SK-N-SH treated with all-trans-retinoic acid at 6 μM for 48 hours (cell line): ENCODE data around the gene PTPRB.

Experiments used
- ATAC-seq: fragments of 200-7000 bp; cut with Tn5 transposase; 3 replicates; pipeline ENCODE4 v1.9.1; 2020; ENCODE audit warnings: mild to moderate bottlenecking, moderate library complexity
- ARNTL ChIP-seq: fragments of 450-650 bp; formaldehyde crosslinking; IDR thresholded peaks from 2 replicates; pipeline ENCODE4 v1.5.0; 2020; ENCODE audit warnings: low read depth, mild to moderate bottlenecking, moderate library complexity, borderline replicate concordance
- CREB5 ChIP-seq: fragments of 250-450 bp; sonication (Bioruptor Pico); IDR thresholded peaks from 2 replicates; pipeline ENCODE4 v1.5.1; 2020; ENCODE audit warnings: low read depth, mild to moderate bottlenecking, moderate library complexity
- CSDC2 ChIP-seq: fragments of 250-450 bp; sonication (Bioruptor Pico); IDR thresholded peaks from 2 replicates; pipeline ENCODE4 v1.5.0; 2020; ENCODE audit warnings: mild to moderate bottlenecking, moderate library complexity
- CSRNP3 ChIP-seq: fragments of 250-450 bp; sonication (Bioruptor Pico); IDR thresholded peaks from 2 replicates; pipeline ENCODE4 v1.5.1; 2021; ENCODE audit warnings: mild to moderate bottlenecking, moderate library complexity
- ESRRG ChIP-seq: fragments of 250-450 bp; sonication (Bioruptor Pico); IDR thresholded peaks from 2 replicates; pipeline ENCODE4 v1.6.1; 2021; ENCODE audit warnings: mild to moderate bottlenecking
- GLIS3 ChIP-seq: fragments of 250-450 bp; sonication (Bioruptor Pico); IDR thresholded peaks from 2 replicates; pipeline ENCODE4 v1.5.0; 2020; ENCODE audit warnings: mild to moderate bottlenecking, moderate library complexity
- ISL1 ChIP-seq: fragments of 250-450 bp; sonication (Bioruptor Pico); IDR thresholded peaks from 2 replicates; pipeline ENCODE4 v2.1.2; 2022; ENCODE audit warnings: mild to moderate bottlenecking, moderate library complexity
- OSR1 ChIP-seq: fragments of 250-450 bp; sonication (Bioruptor Pico); IDR thresholded peaks from 2 replicates; pipeline ENCODE4 v1.8.0; 2022; ENCODE audit warnings: moderate library complexity, mild to moderate bottlenecking, inconsistent platforms
- PATZ1 ChIP-seq: fragments of 250-450 bp; sonication (Bioruptor Pico); IDR thresholded peaks from 2 replicates; pipeline ENCODE4 v1.8.0; 2020; ENCODE audit warnings: mild to moderate bottlenecking, moderate library complexity, borderline replicate concordance
- POU6F1 ChIP-seq: fragments of 250-450 bp; sonication (Bioruptor Pico); IDR thresholded peaks from 2 replicates; pipeline ENCODE4 v1.8.0; 2021; ENCODE audit warnings: low read depth, mild to moderate bottlenecking, moderate library complexity, borderline replicate concordance
- PPARA ChIP-seq: fragments of 250-450 bp; sonication (Bioruptor Pico); IDR thresholded peaks from 2 replicates; pipeline ENCODE4 v1.5.0; 2020; ENCODE audit warnings: mild to moderate bottlenecking, borderline replicate concordance
- RARB ChIP-seq: fragments of 250-450 bp; sonication (Bioruptor Pico); IDR thresholded peaks from 2 replicates; pipeline ENCODE4 v1.8.0; 2021; ENCODE audit warnings: mild to moderate bottlenecking, moderate library complexity
- SNAI2 ChIP-seq: fragments of 250-450 bp; sonication (Bioruptor Pico); IDR thresholded peaks from 2 replicates; pipeline ENCODE4 v1.5.0; 2020; ENCODE audit warnings: mild to moderate bottlenecking, moderate library complexity
- TCF4 ChIP-seq: fragments of 250-450 bp; sonication (Bioruptor Pico); IDR thresholded peaks from 2 replicates; pipeline ENCODE4 v1.8.0; 2021; ENCODE audit warnings: mild to moderate bottlenecking, moderate library complexity, borderline replicate concordance
- TOX ChIP-seq: fragments of 250-450 bp; sonication (Bioruptor Pico); IDR thresholded peaks from 2 replicates; pipeline ENCODE4 v1.8.0; 2021; ENCODE audit warnings: mild to moderate bottlenecking, moderate library complexity, borderline replicate concordance
- TSHZ2 ChIP-seq: fragments of 250-450 bp; sonication (Bioruptor Pico); IDR thresholded peaks from 2 replicates; pipeline ENCODE4 v1.5.0; 2020; ENCODE audit warnings: mild to moderate bottlenecking, moderate library complexity
- ZC3H10 ChIP-seq: fragments of 250-450 bp; sonication (Bioruptor Pico); IDR thresholded peaks from 2 replicates; pipeline ENCODE4 v1.5.1; 2021; ENCODE audit warnings: mild to moderate bottlenecking, moderate library complexity
- ZFP3 ChIP-seq: fragments of 250-450 bp; sonication (Bioruptor Pico); IDR thresholded peaks from 2 replicates; pipeline ENCODE4 v1.5.0; 2020; ENCODE audit warnings: mild to moderate bottlenecking, moderate library complexity
- ZFP30 ChIP-seq: fragments of 450-650 bp; formaldehyde crosslinking; IDR thresholded peaks from 2 replicates; pipeline ENCODE4 v1.5.0; 2022; ENCODE audit warnings: mild to moderate bottlenecking, moderate library complexity
- ZNF565 ChIP-seq: fragments of 450-650 bp; formaldehyde crosslinking; conservative IDR thresholded peaks from 2 replicates; pipeline ENCODE4 v1.5.0; 2020; ENCODE audit warnings: low read depth, mild to moderate bottlenecking, moderate library complexity
- ZNF70 ChIP-seq: fragments of 450-650 bp; formaldehyde crosslinking; IDR thresholded peaks from 2 replicates; pipeline ENCODE4 v1.5.0; 2020; ENCODE audit warnings: mild to moderate bottlenecking, moderate library complexity
- ZNF8 ChIP-seq: fragments of 450-650 bp; formaldehyde crosslinking; IDR thresholded peaks from 2 replicates; pipeline ENCODE4 v1.5.0; 2020; ENCODE audit warnings: mild to moderate bottlenecking, moderate library complexity

Gene PTPRB

GRCh38 chr12:70628701-70629480 lies 8.3 kb downstream of the PTPRB start:
- TF ChIP-seq ZC3H10 (CRISPR knock-in tag) = no peak
- no peak for TF ChIP-seq SNAI2
- TF ChIP-seq TSHZ2 (CRISPR knock-in tag) = no peak
- TF ChIP-seq ZNF565 = no peak
- no peak for TF ChIP-seq CSRNP3 (CRISPR knock-in tag)
- TF ChIP-seq TOX (CRISPR knock-in tag) = no peak
- no peak for TF ChIP-seq RARB
- TF ChIP-seq GLIS3 (CRISPR knock-in tag) = no peak
- no peak for TF ChIP-seq TCF4 (CRISPR knock-in tag)
- no peak for TF ChIP-seq OSR1
- TF ChIP-seq ZFP3 (CRISPR knock-in tag) = no peak
- TF ChIP-seq CREB5 (CRISPR knock-in tag) = no peak
- TF ChIP-seq ZNF8 (CRISPR knock-in tag) = no peak
- TF ChIP-seq ESRRG (CRISPR knock-in tag) = no peak
- no peak for TF ChIP-seq ISL1 (CRISPR knock-in tag)
- TF ChIP-seq ZFP30 (CRISPR knock-in tag) = no peak
- TF ChIP-seq ZNF70 = no peak
- TF ChIP-seq PPARA (CRISPR knock-in tag) = no peak
- TF ChIP-seq POU6F1 = no peak
- TF ChIP-seq CSDC2 (CRISPR knock-in tag) = no peak
- no peak for ATAC-seq

- no peak for ATAC-seq
- TF ChIP-seq CSDC2 (CRISPR knock-in tag) (no peak), PPARA (CRISPR knock-in tag) (no peak)
Observed at GRCh38 chr12:70627677-70628076, 9.6 kb downstream of the PTPRB start.

GRCh38 chr12:70626180-70626579 lies 11.0 kb downstream of the PTPRB start:
- no peak for ATAC-seq
- TF ChIP-seq ARNTL (CRISPR knock-in tag) (no peak), TSHZ2 (CRISPR knock-in tag) (no peak), PATZ1 (CRISPR knock-in tag) (no peak), ZNF565 (no peak), ESRRG (CRISPR knock-in tag) (no peak)
- TF ChIP-seq, all 23 proteins: peak for 0
